ENCODE data around the gene TMEM63C. TPM values are rescaled to one million over a fixed set of nuclear protein-coding genes. Genes with fewer than 3 reads are reported as not detected.

TMEM63C gene
- total RNA-seq, 1 experiment from 2014 or later = 5.2 TPM

- no peak for DNase-seq
- Histone ChIP-seq H3K4me1 (peaks cover 5% of the 10 kb centered on the region; the same call in 1 of the 2 replicates), H3K9me3 (replicated peaks) (no peaks in the 10 kb centered on the region), H3K4me3 (no peak overlapping the region), H3K27me3 (no peaks in the 10 kb centered on the region), H3K36me3 (no peaks in the 10 kb centered on the region), H3K27ac (no peak overlapping the region)
Measured at GRCh38 chr14:77175843-77176242, 5.8 kb upstream of the TMEM63C start.

GRCh38 chr14:77177702-77178101 lies 3.9 kb upstream of the TMEM63C start:
- no peaks in the 10 kb centered on the region for H3K27me3 ChIP-seq
- H3K4me3 ChIP-seq = no peak overlapping the region
- H3K36me3 ChIP-seq = no peaks in the 10 kb centered on the region
- H3K27ac ChIP-seq = no peak overlapping the region
- peak in 1 of 2 experiments; percentile 56 for DNase-seq
- peaks cover 8% of the 10 kb centered on the region; the same call in 1 of the 2 replicates for H3K4me1 ChIP-seq
- no peaks in the 10 kb centered on the region for H3K9me3 ChIP-seq (replicated peaks)

GRCh38 chr14:77178656-77179055 lies 2.9 kb upstream of the TMEM63C start:
- DNase-seq = no peak
- no peak overlapping the region for H3K27ac ChIP-seq
- H3K9me3 ChIP-seq (replicated peaks) = no peaks in the 10 kb centered on the region
- H3K4me3 ChIP-seq = no peak overlapping the region
- H3K36me3 ChIP-seq = no peaks in the 10 kb centered on the region
- no peaks in the 10 kb centered on the region for H3K27me3 ChIP-seq
- peaks cover 8% of the 10 kb centered on the region; the same call in 1 of the 2 replicates for H3K4me1 ChIP-seq

GRCh38 chr14:77180726-77181602 lies 634 bp upstream of the TMEM63C start:
- H3K4me3 ChIP-seq = peak overlapping the region; percentile 78
- no peaks in the 10 kb centered on the region for H3K27me3 ChIP-seq
- H3K9me3 ChIP-seq (replicated peaks) = no peaks in the 10 kb centered on the region
- H3K27ac ChIP-seq = no peak overlapping the region
- H3K4me1 ChIP-seq = peaks cover 8% of the 10 kb centered on the region; the same call in 1 of the 2 replicates
- DNase-seq = no peak
- no peaks in the 10 kb centered on the region for H3K36me3 ChIP-seq

- Histone ChIP-seq H3K4me1 (peaks cover 23% of the 10 kb centered on the region), H3K4me3 (no peak overlapping the region), H3K27me3 (no peaks in the 10 kb centered on the region), H3K9me3 (replicated peaks) (no peaks in the 10 kb centered on the region), H3K36me3 (no peaks in the 10 kb centered on the region), H3K27ac (no peak overlapping the region)
- DNase-seq = no peak
Measured at GRCh38 chr14:77183896-77184295, 2.3 kb downstream of the TMEM63C start.

- no peaks in the 10 kb centered on the region for H3K9me3 ChIP-seq (replicated peaks)
- DNase-seq = no peak
Measured at GRCh38 chr14:77184396-77185092, 2.9 kb downstream of the TMEM63C start.

GRCh38 chr14:77185093-77185465 lies 3.5 kb downstream of the TMEM63C start:
- no peaks in the 10 kb centered on the region for H3K27me3 ChIP-seq
- DNase-seq = no peak
- H3K4me1 ChIP-seq = peaks cover 33% of the 10 kb centered on the region
- H3K36me3 ChIP-seq = no peaks in the 10 kb centered on the region
- H3K4me3 ChIP-seq = no peak overlapping the region
- no peak overlapping the region for H3K27ac ChIP-seq
- no peaks in the 10 kb centered on the region for H3K9me3 ChIP-seq (replicated peaks)

More at GRCh38 chr14:77184396-77185092, 2.9 kb downstream of the TMEM63C start:
- no peaks in the 10 kb centered on the region for H3K27me3 ChIP-seq
- H3K4me1 ChIP-seq = peaks cover 28% of the 10 kb centered on the region
- H3K4me3 ChIP-seq = no peak overlapping the region
- no peak overlapping the region for H3K27ac ChIP-seq
- H3K36me3 ChIP-seq = no peaks in the 10 kb centered on the region

GRCh38 chr14:77186911-77187648 lies 5.5 kb downstream of the TMEM63C start:
- no peaks in the 10 kb centered on the region for H3K36me3 ChIP-seq
- DNase-seq = peak; percentile 94 to 97
- no peaks in the 10 kb centered on the region for H3K27me3 ChIP-seq
- no peaks in the 10 kb centered on the region for H3K9me3 ChIP-seq (replicated peaks)
- H3K27ac ChIP-seq = peak overlapping the region; percentile 88
- H3K4me3 ChIP-seq = peak overlapping the region; percentile 44
- peaks cover 28% of the 10 kb centered on the region for H3K4me1 ChIP-seq

GRCh38 chr14:77187649-77188012 lies 6.0 kb downstream of the TMEM63C start:
- Histone ChIP-seq H3K27ac (peak overlapping the region; percentile 88), H3K4me3 (peak overlapping the region; percentile 44), H3K27me3 (no peaks in the 10 kb centered on the region), H3K36me3 (no peaks in the 10 kb centered on the region), H3K4me1 (peaks cover 28% of the 10 kb centered on the region), H3K9me3 (replicated peaks) (no peaks in the 10 kb centered on the region)
- no peak for DNase-seq

- Histone ChIP-seq H3K4me1 (peaks cover 28% of the 10 kb centered on the region), H3K36me3 (no peaks in the 10 kb centered on the region), H3K27me3 (no peaks in the 10 kb centered on the region)
Measured at GRCh38 chr14:77189479-77189878, 7.9 kb downstream of the TMEM63C start.

GRCh38 chr14:77190977-77191376 lies 9.4 kb downstream of the TMEM63C start:
- DNase-seq = no peak
- Histone ChIP-seq H3K4me3 (no peak overlapping the region), H3K27ac (no peak overlapping the region), H3K9me3 (replicated peaks) (no peaks in the 10 kb centered on the region), H3K36me3 (no peaks in the 10 kb centered on the region), H3K4me1 (peaks cover 28% of the 10 kb centered on the region), H3K27me3 (no peaks in the 10 kb centered on the region)

More at GRCh38 chr14:77189479-77189878, 7.9 kb downstream of the TMEM63C start:
- Histone ChIP-seq H3K9me3 (replicated peaks) (no peaks in the 10 kb centered on the region), H3K4me3 (no peak overlapping the region), H3K27ac (no peak overlapping the region)
- peak in 1 of 2 experiments; percentile 53 for DNase-seq

GRCh38 chr14:77194706-77195105 lies 13.1 kb downstream of the TMEM63C start:
- Histone ChIP-seq H3K36me3 (no peaks in the 10 kb centered on the region), H3K4me3 (no peak overlapping the region), H3K27me3 (no peaks in the 10 kb centered on the region), H3K9me3 (replicated peaks) (no peaks in the 10 kb centered on the region), H3K4me1 (peaks cover 4% of the 10 kb centered on the region; the same call in 1 of the 2 replicates), H3K27ac (no peak overlapping the region)
- no peak for DNase-seq

- no peak overlapping the region for H3K4me3 ChIP-seq
- no peak for DNase-seq
- H3K36me3 ChIP-seq = no peaks in the 10 kb centered on the region
- H3K27me3 ChIP-seq = no peaks in the 10 kb centered on the region
- H3K27ac ChIP-seq = no peak overlapping the region
- H3K4me1 ChIP-seq = peaks cover 8% of the 10 kb centered on the region
- no peaks in the 10 kb centered on the region for H3K9me3 ChIP-seq (replicated peaks)
Measured at GRCh38 chr14:77195766-77196165, 14.2 kb downstream of the TMEM63C start.

GRCh38 chr14:77197988-77198387 lies 16.4 kb downstream of the TMEM63C start:
- peaks cover 10% of the 10 kb centered on the region for H3K4me1 ChIP-seq
- DNase-seq = no peak
- no peak overlapping the region for H3K4me3 ChIP-seq
- H3K27ac ChIP-seq = no peak overlapping the region
- no peaks in the 10 kb centered on the region for H3K36me3 ChIP-seq
- H3K27me3 ChIP-seq = no peaks in the 10 kb centered on the region
- no peaks in the 10 kb centered on the region for H3K9me3 ChIP-seq (replicated peaks)

GRCh38 chr14:77198561-77198960 lies 17.0 kb downstream of the TMEM63C start:
- Histone ChIP-seq H3K27ac (no peak overlapping the region), H3K27me3 (no peaks in the 10 kb centered on the region), H3K36me3 (no peaks in the 10 kb centered on the region), H3K9me3 (replicated peaks) (no peaks in the 10 kb centered on the region), H3K4me1 (peaks cover 10% of the 10 kb centered on the region), H3K4me3 (no peak overlapping the region)
- no peak for DNase-seq

Measured in SJCRH30 (cell line).